ENCODE measurements around the gene SAMD11.
A peak's percentile ranks its signal among the peaks of the same experiment; 100 is the strongest.

The SAMD11 gene

GRCh38 chr1:930633-931138 lies 7.0 kb downstream of the SAMD11 start:
- H3K27ac ChIP-seq = peak overlapping the region; percentile 80; the same call in 1 of the 2 replicates
- no peak for TF ChIP-seq CTCF (conservative IDR thresholded peaks at IDR 0.05)

DNA sequence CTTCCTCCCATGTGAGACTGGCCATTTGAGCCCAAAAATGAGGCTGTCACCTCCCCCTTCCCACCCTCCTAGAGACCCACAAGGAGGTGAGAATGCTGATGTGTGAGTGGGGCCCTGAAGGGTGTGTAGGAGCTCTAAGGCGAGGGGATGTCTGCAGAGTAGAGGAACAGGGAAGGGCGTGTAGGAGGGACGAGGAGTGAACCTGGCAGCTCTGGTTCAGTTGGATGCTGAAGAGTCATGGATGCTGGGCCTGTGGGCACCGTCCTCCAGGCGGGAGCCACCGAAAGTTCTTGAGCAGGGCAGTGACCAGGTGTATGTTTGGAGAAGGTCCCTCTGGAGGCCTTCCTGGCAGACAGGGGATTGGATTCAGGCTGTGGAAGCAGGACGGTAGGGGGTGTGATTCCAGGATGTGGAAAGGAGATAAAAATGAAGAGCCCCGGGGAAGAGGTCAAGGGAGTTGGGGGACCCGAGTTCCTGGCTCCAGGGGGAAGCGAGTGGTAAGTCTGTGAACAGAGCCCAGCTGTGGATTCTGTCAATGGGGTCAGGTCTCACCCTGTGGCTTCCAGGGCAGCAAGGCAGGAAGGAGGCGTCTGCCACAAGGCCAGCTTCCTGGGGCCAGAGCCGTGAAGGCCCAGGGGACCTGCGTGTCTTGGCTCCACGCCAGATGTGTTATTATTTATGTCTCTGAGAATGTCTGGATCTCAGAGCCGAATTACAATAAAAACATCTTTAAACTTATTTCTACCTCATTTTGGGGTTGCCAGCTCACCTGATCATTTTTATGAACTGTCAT lies 7.9 kb downstream of the SAMD11 start:
- H3K27ac ChIP-seq = peak overlapping the region; percentile 80
- no peak for TF ChIP-seq CTCF (conservative IDR thresholded peaks at IDR 0.05)

- no peak for TF ChIP-seq CTCF (conservative IDR thresholded peaks at IDR 0.05)
- peak overlapping the region; percentile 80 for H3K27ac ChIP-seq
Observed at GRCh38 chr1:932173-932510, 8.4 kb downstream of the SAMD11 start.

- H3K27ac ChIP-seq = peak overlapping the region; percentile 80
- no peak for TF ChIP-seq CTCF (conservative IDR thresholded peaks at IDR 0.05)
Observed at GRCh38 chr1:932776-933602, 9.3 kb downstream of the SAMD11 start.

DNA sequence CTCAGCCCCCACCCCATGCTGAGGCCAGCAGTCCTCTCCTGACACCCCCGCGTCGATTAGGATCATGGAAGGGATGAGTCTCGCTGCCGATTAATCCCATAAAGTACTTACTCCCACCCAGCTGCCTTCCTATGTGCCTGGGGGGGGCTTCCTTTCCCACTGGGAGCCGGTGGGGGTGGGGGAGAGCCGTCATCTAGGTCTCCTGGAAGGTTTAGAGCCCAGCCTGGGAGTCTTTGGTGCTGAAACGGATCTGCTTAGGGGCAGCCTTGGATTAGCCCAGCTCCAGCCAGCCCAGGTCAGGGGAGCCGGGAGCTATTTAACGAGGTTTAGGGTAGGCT lies 9.8 kb downstream of the SAMD11 start:
- no peak for TF ChIP-seq CTCF (conservative IDR thresholded peaks at IDR 0.05)
- H3K27ac ChIP-seq = peak overlapping the region; percentile 80

GRCh38 chr1:934991-935750 lies 11.4 kb downstream of the SAMD11 start:
- H3K27ac ChIP-seq = peak overlapping the region; percentile 3; the same call in 1 of the 2 replicates
- TF ChIP-seq CTCF (conservative IDR thresholded peaks at IDR 0.05) = no peak

Data from VCaP (cell line).